Mesodermal cell (in vitro differentiated cells): ENCODE measurements around the gene PCDH17.

ENCODE experiments used
- H3K27ac ChIP-seq: 2 replicates; pipeline ENCODE4 v1.7.0; 2013; ENCODE audit warnings: mild to moderate bottlenecking, low read depth, low read length, moderate library complexity; ENCODE audit not compliant: severe bottlenecking
- H3K36me3 ChIP-seq: 2 replicates; pipeline ENCODE4 v1.7.1; 2013; ENCODE audit warnings: mild to moderate bottlenecking, low read length, moderate library complexity; ENCODE audit not compliant: control insufficient read depth, insufficient read depth
- H3K4me1 ChIP-seq: one replicate; pipeline ENCODE4 v1.7.1; 2013; ENCODE audit warnings: mild to moderate bottlenecking, low read length; ENCODE audit not compliant: insufficient read depth, control insufficient read depth, poor library complexity, severe bottlenecking
- H3K4me3 ChIP-seq: 2 replicates; pipeline ENCODE4 v1.7.0; 2013; ENCODE audit warnings: low read length, control low read depth, mild to moderate bottlenecking; ENCODE audit not compliant: insufficient read depth, poor library complexity, severe bottlenecking; ENCODE audit errors: extremely low read depth
- H3K9me3 ChIP-seq: 2 replicates; pipeline ENCODE4 v1.7.1; 2013; ENCODE audit warnings: mild to moderate bottlenecking, low read length, moderate library complexity; ENCODE audit not compliant: control insufficient read depth
- WGBS, 2 experiments: methylation state at CpG; one replicate each; pipeline ENCODE4 v1.1.5; 2013; ENCODE audit warnings: missing lambda C conversion rate in 2 of 2; ENCODE audit not compliant: insufficient coverage in 2 of 2; 5-methylcytosine and 5-hydroxymethylcytosine counted together

Gene PCDH17

DNA sequence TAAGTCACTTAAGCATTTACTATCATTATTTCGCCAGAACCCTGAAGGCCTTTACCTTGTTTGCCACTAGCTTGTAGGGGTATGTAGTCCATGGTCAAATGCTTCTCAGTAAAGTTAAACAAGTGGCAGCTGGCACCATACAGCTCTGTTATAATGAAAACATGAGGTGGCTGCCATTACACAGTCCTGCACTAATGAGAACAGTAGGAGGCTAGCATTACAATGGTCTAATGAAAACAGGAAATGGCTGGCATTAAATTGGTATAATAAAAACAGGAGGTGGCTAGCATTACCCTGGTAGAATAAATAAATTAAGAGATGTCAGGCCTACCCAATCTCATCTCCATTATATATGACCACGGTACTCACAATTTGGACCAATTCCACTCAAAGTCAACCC, 107.5 kb downstream of the PCDH17 start:
- no peak overlapping the region for H3K4me3 ChIP-seq
- H3K36me3 ChIP-seq, result no peaks in the 10 kb centered on the region
- no peaks in the 10 kb centered on the region for H3K9me3 ChIP-seq
- H3K4me1 ChIP-seq, result peaks cover 7% of the 10 kb centered on the region
- WGBS, 2 experiments, result no CpG with 5 or more reads among the region's 2 CpGs
- no peak overlapping the region for H3K27ac ChIP-seq

DNA sequence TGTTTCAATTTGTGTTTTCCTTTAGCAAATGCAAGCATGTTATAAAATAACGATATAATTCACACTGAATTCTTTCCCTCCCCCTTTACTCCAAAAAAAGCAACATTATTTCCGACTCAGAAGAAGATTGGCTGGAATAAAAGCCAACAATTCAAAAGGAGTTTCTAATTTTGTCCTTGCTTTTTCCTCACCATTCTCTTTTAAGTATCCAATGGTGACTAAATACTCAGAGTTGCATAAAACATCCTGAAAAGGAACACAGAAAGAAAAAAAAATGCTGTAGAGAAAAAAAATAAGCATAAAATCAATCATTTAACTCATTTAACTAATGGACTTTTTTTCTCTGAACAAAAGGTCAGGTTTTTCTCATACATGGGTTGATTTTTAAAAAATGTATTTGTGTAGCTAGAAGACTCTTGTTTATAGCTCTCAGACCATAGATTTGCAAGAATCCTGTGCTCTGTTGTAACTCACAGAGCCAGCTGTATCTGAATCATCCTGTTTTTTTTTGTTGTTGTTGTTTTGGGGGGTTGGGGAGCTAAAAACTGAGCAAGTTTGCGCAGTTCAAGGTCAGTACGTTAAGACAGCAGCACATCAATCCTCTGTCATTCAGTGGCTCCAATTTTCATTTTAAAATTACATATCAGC, 108.1 kb downstream of the PCDH17 start:
- Histone ChIP-seq H3K4me3 (no peak overlapping the region), H3K27ac (peak overlapping the region; percentile 52), H3K9me3 (no peaks in the 10 kb centered on the region), H3K4me1 (peaks cover 7% of the 10 kb centered on the region), H3K36me3 (no peaks in the 10 kb centered on the region)
- WGBS, 2 experiments, result 100% methylated on average over 1 of the region's 4 CpGs

DNA sequence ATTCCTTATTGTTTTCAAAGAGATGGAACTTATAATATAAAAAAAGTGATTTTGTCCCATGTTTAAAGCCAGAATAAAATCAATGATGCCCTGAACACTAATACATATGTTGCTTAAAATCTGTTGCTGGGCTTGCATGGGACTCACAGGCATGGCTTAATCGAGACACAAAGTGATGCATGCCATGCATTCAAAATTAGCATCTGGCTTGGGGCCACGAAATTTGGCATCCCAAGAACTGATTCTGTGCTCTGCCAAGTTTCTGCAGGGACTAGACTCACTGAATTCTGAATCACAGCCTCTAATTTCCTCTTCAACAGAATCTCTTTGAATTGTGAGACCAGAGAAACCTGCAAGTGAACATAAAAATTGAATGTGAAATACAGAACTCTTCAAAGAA, 109.2 kb downstream of the PCDH17 start:
- peaks cover 7% of the 10 kb centered on the region for H3K4me1 ChIP-seq
- 56 to 88% methylated on average over 1 to 2 of the region's 2 CpGs for WGBS, 2 experiments
- no peaks in the 10 kb centered on the region for H3K36me3 ChIP-seq
- H3K4me3 ChIP-seq, result no peak overlapping the region
- H3K9me3 ChIP-seq, result no peaks in the 10 kb centered on the region
- no peak overlapping the region for H3K27ac ChIP-seq

DNA sequence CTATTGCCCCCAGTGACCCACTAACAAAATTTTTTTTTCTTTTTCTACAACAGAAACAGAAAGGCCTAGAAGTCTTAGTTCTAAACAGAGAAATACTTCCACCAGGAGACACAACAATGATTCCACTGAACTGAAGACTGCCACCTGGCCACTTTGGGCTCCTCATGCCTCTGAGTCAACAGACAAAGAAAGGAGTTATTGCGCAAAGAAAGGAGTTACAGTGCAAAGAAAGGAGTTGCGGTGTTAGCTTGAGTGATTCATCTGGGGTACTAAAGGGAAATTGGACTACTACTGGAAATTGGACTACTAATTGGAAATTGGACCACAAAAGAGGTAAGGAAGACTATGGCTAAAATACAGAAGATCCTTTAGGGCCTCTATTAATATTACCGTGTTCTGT, 116.6 kb downstream of the PCDH17 start:
- Histone ChIP-seq H3K27ac (no peak overlapping the region), H3K9me3 (no peaks in the 10 kb centered on the region), H3K36me3 (no peaks in the 10 kb centered on the region), H3K4me3 (no peak overlapping the region), H3K4me1 (no peaks in the 10 kb centered on the region)
- 100% methylated on average over 2 of the region's 3 CpGs for WGBS, 2 experiments

DNA sequence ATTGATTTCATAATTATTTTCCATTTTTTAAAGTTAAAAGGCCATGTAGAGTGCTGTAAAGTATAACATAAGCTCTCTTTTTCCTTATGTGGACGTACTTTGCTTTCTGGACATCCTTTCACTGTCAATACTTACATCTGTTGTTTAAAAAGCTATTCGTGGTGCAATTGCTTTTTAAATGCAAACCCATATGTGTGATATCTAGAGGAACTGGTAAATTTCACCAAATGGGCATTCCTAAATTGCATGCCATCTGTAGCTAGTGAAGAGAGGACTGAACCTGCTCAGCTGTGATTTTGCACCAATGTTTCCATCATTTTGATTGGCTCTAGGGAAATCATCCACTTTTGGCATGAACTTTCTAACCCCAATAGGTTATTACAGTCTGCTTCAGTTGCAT, 129.4 kb downstream of the PCDH17 start:
- WGBS, 2 experiments, result no CpG with 5 or more reads among the region's 2 CpGs
- no peaks in the 10 kb centered on the region for H3K9me3 ChIP-seq

DNA sequence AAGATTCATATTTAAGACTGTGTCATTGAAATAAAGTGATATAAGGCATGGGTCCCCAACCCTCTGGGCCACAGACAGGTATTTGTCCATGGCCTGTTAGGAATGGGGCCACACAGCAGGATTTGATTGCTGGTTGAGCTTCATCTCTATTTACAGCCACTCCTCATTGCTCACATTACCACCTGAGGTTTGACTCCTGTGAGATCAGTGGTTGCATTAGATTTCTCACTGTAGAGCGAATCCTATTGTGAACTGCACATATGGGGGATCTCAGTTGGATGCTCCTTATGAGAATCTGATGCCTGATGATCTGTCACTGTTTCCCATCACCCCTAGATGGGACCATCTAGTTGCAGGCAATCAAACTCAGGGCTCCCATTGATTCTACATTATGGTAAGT, 132.1 kb downstream of the PCDH17 start:
- WGBS, 2 experiments, result 80 to 100% methylated on average over 1 of the region's 1 CpG
- H3K27ac ChIP-seq, result no peak overlapping the region

More for the DNA sequence above, 129.4 kb downstream of the PCDH17 start:
- Histone ChIP-seq H3K27ac (no peak overlapping the region), H3K4me3 (no peak overlapping the region), H3K36me3 (no peaks in the 10 kb centered on the region), H3K4me1 (no peaks in the 10 kb centered on the region)

More for the DNA sequence above, 132.1 kb downstream of the PCDH17 start:
- no peaks in the 10 kb centered on the region for H3K9me3 ChIP-seq
- no peak overlapping the region for H3K4me3 ChIP-seq
- no peaks in the 10 kb centered on the region for H3K4me1 ChIP-seq
- H3K36me3 ChIP-seq, result no peaks in the 10 kb centered on the region
